HG03097 (cell line): ENCODE results near the gene OTOA.
"Not testable (repeated sequence)": the region's sequence is repeated elsewhere in the genome, so short reads cannot be mapped to it uniquely, and the experiment has no call there.

Source experiments
- ATAC-seq: cut with Tn5 transposase; IDR thresholded peaks from one replicate; pipeline ENCODE4 v1.9.1; 2021; ENCODE audit not compliant: unreplicated experiment, low FRiP score

Gene OTOA

DNA sequence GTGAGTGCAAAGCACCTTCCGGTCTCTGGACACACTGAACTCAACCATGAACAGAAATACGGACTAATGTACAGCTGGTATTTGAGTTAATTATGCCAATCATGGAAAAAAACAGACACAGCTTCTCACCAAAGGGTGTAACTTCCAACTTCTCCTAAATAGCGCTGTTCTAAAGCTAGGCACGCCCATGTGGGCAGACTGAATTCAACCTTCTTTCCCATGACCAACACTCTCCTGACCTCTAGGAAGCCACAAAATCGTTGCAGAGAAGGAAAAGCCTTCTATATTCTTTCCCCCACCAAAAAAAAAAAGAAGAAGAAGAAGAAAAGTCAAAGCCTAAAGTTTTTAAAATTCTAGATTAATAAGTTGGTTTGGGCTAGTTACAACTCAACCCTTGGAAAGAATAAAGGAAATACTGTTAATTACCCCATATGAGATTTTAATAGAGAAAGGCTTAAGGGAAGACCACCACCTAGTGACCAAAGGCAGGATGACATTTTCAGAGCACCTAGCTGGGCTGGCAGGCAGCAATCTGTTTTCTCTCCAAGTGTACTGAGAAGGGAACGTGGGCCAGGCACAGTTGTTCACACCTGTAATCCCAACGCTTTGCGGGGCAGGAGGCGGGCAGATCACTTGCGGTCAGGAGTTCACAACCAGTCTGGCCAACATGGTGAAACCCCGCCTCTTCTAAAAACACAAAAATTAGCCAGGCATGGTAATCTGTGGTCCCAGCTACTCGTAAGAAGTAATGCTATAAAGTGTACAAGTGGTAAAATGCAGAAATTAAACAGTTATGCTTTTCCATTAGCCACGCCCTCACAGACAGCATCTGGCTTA is 138.0 kb downstream of the OTOA start:
- ATAC-seq: not testable (repeated sequence)

DNA sequence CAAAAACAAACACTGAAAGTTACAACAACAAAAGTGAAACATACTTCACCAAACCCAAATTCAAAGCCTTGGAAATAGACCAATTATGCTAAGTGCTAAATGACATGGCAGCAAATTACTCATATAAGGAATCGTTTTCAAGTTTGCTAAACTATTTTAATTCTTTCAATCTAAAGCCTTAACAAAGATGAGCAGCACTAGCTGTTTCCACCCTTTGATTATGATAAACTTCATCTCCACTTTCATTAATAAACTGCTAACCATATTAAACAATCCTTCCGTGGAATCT is 138.6 kb downstream of the OTOA start:
- not testable (repeated sequence) for ATAC-seq
